Progenitor cell of endocrine pancreas (in vitro differentiated cells): ENCODE results near the gene HPCAL1. TPM values are rescaled to one million over a fixed set of nuclear protein-coding genes. Genes with fewer than 3 reads are reported as not detected.
"Not testable (repeated sequence)": the region's sequence is repeated elsewhere in the genome, so short reads cannot be mapped to it uniquely, and the experiment has no call there.

Experiments used
- DNase-seq: peaks from one replicate; pipeline ENCODE4 v3.0.0; 2021; ENCODE audit warnings: low spot score; ENCODE audit not compliant: unreplicated experiment
- H3K27ac Mint-ChIP-seq: 2 replicates; pipeline ENCODE4 v1.8.0; 2021; ENCODE audit warnings: mild to moderate bottlenecking, moderate library complexity, mixed read lengths
- H3K27me3 Mint-ChIP-seq: 2 replicates; pipeline ENCODE4 v1.8.0; 2021; ENCODE audit warnings: mixed read lengths
- H3K36me3 Mint-ChIP-seq: 2 replicates; pipeline ENCODE4 v1.8.0; 2022; ENCODE audit warnings: mixed read lengths; ENCODE audit not compliant: insufficient read depth
- H3K4me1 Mint-ChIP-seq: 2 replicates; pipeline ENCODE4 v1.8.0; 2021; ENCODE audit warnings: low read depth, mixed read lengths
- H3K4me3 Mint-ChIP-seq: 2 replicates; pipeline ENCODE4 v1.8.0; 2021; ENCODE audit warnings: low read depth, mild to moderate bottlenecking, moderate library complexity, mixed read lengths
- H3K9me3 Mint-ChIP-seq: 2 replicates; pipeline ENCODE4 v1.8.0; 2021; ENCODE audit warnings: low read depth, mixed read lengths
- total RNA-seq: library from RNA; stranded (reverse); gene quantifications from 2 replicates; pipeline ENCODE4 v1.2.1, GENCODE V29; 2021
- TF ChIP-seq, protein P1 (sequence below): fragments of 200-600 bp; sonication (generic); IDR thresholded peaks from one replicate; pipeline ENCODE4 v1.5.0; 2021; ENCODE audit warnings: antibody characterized with exemption, mild to moderate bottlenecking; ENCODE audit not compliant: unreplicated experiment

Gene HPCAL1
- total RNA-seq, 1 donor from 2014 or later: 16.5 TPM

DNA sequence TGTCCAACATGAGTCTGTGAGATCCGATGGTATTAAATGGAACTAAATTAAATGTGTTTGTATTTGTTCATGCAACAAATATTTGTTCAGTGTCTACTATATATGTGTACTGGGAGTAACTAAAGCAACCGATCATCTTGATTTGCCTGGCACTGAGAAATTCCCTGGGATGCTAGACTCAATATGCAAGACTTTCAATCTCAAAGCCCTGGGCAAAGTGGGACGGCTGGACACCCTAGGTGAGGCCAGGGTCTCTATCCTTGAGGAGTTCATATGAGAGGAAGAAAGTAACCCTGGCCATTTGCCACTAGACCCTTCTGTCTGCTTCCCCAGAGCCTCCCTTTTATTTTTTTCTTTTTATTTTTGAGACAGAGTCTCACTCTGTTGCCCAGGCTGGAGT is 44.0 kb upstream of the HPCAL1 start:
- no peaks in the 10 kb centered on the region for H3K36me3 Mint-ChIP-seq
- H3K27ac Mint-ChIP-seq: no peak overlapping the region
- DNase-seq: no peak
- H3K4me1 Mint-ChIP-seq: no peaks in the 10 kb centered on the region
- TF ChIP-seq, protein P1, sequence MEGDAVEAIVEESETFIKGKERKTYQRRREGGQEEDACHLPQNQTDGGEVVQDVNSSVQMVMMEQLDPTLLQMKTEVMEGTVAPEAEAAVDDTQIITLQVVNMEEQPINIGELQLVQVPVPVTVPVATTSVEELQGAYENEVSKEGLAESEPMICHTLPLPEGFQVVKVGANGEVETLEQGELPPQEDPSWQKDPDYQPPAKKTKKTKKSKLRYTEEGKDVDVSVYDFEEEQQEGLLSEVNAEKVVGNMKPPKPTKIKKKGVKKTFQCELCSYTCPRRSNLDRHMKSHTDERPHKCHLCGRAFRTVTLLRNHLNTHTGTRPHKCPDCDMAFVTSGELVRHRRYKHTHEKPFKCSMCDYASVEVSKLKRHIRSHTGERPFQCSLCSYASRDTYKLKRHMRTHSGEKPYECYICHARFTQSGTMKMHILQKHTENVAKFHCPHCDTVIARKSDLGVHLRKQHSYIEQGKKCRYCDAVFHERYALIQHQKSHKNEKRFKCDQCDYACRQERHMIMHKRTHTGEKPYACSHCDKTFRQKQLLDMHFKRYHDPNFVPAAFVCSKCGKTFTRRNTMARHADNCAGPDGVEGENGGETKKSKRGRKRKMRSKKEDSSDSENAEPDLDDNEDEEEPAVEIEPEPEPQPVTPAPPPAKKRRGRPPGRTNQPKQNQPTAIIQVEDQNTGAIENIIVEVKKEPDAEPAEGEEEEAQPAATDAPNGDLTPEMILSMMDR: no peak
- no peak overlapping the region for H3K4me3 Mint-ChIP-seq
- H3K9me3 Mint-ChIP-seq: no peaks in the 10 kb centered on the region
- H3K27me3 Mint-ChIP-seq: peaks cover 26% of the 10 kb centered on the region

DNA sequence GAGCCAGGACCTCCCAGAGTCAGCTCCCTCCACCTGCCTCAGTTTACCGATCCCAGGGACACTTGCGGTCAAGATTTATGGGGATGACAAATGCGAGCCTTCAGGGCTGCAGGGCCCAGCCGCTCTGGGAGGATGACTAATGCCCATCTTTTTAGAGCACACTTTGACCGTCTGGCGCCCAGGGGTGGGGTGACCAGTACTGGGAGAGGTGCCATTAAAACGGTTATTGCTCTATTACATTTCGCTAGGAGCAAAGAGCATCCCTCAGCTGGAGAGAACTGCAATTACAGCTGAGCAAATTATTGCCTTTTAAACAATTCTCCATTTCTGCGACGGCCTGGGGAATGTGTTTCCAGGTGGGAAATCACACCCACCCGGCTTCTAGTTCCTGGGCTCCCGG is 42.6 kb upstream of the HPCAL1 start:
- H3K27me3 Mint-ChIP-seq: peaks cover 30% of the 10 kb centered on the region
- H3K4me1 Mint-ChIP-seq: no peaks in the 10 kb centered on the region
- DNase-seq: no peak
- no peak overlapping the region for H3K27ac Mint-ChIP-seq
- H3K36me3 Mint-ChIP-seq: no peaks in the 10 kb centered on the region
- TF ChIP-seq, protein P1: no peak
- no peaks in the 10 kb centered on the region for H3K9me3 Mint-ChIP-seq
- H3K4me3 Mint-ChIP-seq: no peak overlapping the region

DNA sequence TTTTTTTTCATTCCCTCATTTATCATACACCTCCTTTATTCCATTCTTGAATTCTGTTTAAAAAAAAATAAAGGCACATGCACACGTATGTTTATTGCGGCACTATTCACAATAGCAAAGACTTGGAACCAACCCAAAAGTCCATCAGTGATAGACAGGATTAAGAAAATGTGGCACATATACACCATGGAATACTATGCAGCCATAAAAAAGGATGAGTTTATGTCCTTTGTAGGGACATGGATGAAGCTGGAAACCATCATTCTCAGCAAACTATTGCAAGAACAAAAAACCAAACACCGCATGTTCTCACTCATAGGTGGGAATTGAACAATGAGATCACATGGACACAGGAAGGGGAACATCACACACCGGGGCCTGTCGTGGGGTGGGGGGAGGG is 39.2 kb upstream of the HPCAL1 start:
- not testable (repeated sequence) for H3K27ac Mint-ChIP-seq, DNase-seq

DNA sequence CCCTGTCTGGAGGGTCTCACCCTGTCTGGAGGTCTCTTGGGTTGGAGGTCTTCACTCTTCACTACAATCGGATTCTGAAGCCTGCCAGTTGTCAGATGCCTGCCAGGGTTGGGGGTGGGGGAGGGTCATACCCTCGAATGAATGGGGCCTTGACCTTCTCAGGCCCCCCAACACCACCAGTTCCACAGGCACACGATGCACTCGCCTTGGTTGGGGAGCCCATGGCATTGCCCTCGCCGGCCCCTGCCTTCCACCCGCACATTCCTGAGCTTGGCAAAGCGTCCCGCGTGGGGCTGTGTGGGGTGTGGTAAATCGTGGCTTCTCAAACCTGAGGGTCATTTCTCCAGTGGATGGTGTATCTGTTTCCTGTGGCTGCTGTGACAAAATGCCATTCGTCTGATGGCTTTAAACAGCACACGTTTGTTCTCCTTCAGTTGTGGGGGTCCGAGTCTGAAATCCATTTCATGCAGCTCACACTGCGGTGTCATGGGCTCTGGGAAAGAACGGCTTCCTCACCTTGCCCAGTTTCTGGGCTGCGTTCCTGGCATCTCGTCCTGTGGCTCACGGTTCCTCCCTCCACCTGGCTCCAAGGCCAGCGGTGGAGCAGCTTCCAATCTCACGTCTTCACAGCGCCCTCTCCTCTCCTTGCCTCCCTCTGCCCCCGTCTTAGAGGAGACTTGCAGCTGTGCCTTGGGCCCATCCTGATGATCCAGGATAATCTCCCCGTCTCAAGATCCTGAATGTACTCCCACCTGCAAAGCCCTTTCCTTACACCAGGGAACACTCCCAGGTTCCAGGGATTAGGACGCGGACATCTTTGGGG is 38.0 kb upstream of the HPCAL1 start:
- TF ChIP-seq, protein P1: no peak
- Mint-ChIP-seq H3K27me3 (peaks cover 24% of the 10 kb centered on the region), H3K9me3 (no peaks in the 10 kb centered on the region), H3K36me3 (no peaks in the 10 kb centered on the region), H3K27ac (no peak overlapping the region), H3K4me1 (no peaks in the 10 kb centered on the region), H3K4me3 (no peak overlapping the region)
- no peak for DNase-seq

More for the DNA sequence above, 39.2 kb upstream of the HPCAL1 start:
- H3K36me3 Mint-ChIP-seq, H3K4me1 Mint-ChIP-seq, H3K4me3 Mint-ChIP-seq, H3K9me3 Mint-ChIP-seq: not testable (repeated sequence)
- peaks cover 21% of the 10 kb centered on the region for H3K27me3 Mint-ChIP-seq

DNA sequence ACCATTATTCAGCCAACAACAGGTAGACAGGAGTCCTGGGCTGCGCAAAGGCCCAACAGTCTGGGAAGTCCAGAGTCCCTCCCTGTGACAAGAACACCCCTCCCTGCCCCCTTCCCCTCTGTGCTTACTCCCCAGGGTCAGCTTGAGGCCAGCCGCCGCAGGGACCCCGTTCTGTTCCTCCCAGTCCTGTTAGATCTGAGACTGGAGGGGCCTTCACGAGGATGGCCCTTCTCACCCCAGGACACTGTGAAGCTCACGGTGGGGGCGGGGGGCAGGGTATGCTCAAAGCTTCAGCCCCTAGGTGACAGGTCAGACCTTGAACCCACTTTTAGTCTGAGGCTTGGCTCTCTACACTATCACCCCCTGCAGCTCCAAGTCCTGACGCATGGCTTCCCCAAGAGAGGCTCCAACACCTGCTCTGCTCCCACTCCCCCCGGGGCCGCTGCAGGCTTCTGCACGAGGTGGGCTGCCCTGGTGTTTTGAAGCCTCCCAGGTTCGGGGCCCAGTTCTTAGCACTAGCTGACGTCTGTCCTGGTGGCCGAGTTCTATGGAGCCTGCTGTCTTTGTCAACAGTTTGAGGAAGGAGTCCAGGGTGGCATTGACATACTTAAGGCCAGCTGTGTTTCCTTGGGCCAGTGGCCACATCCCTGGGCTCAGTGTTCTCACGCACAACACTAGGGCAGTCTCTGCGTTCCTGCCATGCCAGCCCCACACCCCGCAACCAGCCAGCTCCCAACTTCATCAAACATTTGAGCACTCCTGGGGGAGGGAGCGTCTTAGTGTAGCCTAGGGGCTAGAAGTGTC is 37.2 kb upstream of the HPCAL1 start:
- TF ChIP-seq, protein P1: no peak
- no peak for DNase-seq
- Mint-ChIP-seq H3K27me3 (peaks cover 24% of the 10 kb centered on the region), H3K4me3 (no peak overlapping the region), H3K27ac (no peak overlapping the region), H3K36me3 (no peaks in the 10 kb centered on the region), H3K4me1 (no peaks in the 10 kb centered on the region), H3K9me3 (no peaks in the 10 kb centered on the region)
